Activated CD8-positive, alpha-beta memory T cell treated with anti-CD3 and anti-CD28 coated beads for 36 hours (primary cell): Measurements from ENCODE around the gene CDC23. TPM values are rescaled to one million over a fixed set of nuclear protein-coding genes. Genes with fewer than 3 reads are reported as not detected.
"Not testable (repeated sequence)": the region's sequence is repeated elsewhere in the genome, so short reads cannot be mapped to it uniquely, and the experiment has no call there.

Source experiments
- CTCF ChIA-PET: fragments of 350-600 bp; sonication (Branson Sonifier 250); formaldehyde crosslinking; loops from one replicate; lab custom pipeline; 2021; ENCODE audit warnings: antibody characterized with exemption; lab: Charles Lee
- POLR2A ChIA-PET: fragments of 350-600 bp; sonication (Branson Sonifier 250); formaldehyde crosslinking; loops from one replicate; lab custom pipeline; 2021; ENCODE audit warnings: antibody characterized with exemption; lab: Charles Lee
- total RNA-seq, 2 experiments: library from RNA; stranded (reverse); gene quantifications; one replicate each; pipeline ENCODE4 v1.2.3, GENCODE V29; 2021

Gene CDC23
- total RNA-seq, result 10 to 100 TPM; 48.0 to 50.0 TPM

- ChIA-PET POLR2A (interaction anchor here (0.8 kb wide), 1 partner anchor 29 kb away, joined by 3 read pairs; no protein-coding TSS in a partner anchor), CTCF (interaction anchor here (0.9 to 1.7 kb wide), 4 partner anchors 35 to 138 kb away, joined by 3 to 6 read pairs (median 4); partner anchors contain the start of gene BRD8)
Measured at GRCh38 chr5:138213161-138214029, at the start of gene CDC23. CDC23 (minus strand) TSS chr5:138213323; CDS start chr5:138213312, 11 bp downstream.

DNA sequence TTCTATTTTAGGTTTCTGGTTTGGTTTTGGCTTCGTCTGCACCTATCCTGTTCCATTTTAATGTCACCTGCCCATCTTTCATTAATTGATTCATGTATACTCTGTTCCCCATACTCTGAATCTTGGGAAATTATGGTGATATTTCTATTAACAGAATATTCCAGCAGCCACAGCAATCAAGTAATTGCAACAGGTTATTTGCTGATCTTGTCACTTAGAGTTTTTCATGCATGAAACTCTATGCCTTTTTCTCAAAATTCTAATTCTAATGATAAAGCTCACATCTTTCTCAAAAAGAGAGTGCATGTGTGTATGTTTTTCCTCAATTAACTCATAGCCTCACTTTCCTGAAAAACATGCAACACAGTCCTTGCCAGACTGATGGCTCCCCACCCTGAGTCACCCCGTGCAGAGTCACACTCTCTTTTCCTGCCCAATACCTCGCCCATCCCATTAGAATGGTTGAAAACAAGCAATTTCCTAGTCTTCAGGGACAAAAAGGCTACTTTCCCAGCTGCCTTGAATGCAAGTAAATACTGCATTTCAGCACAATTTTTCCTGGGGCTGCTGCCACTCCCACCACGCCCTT, 45.7 kb upstream of the CDC23 start:
- POLR2A ChIA-PET, result no interaction called here
- CTCF ChIA-PET, result interaction anchor here (0.5 to 1.1 kb wide), 2 partner anchors 18 to 62 kb away, joined by 3 read pairs; no protein-coding TSS in a partner anchor

GRCh38 chr5:138257583-138257982, 44.5 kb upstream of the CDC23 start:
- POLR2A ChIA-PET, result no interaction called here
- CTCF ChIA-PET, result no interaction called here

DNA sequence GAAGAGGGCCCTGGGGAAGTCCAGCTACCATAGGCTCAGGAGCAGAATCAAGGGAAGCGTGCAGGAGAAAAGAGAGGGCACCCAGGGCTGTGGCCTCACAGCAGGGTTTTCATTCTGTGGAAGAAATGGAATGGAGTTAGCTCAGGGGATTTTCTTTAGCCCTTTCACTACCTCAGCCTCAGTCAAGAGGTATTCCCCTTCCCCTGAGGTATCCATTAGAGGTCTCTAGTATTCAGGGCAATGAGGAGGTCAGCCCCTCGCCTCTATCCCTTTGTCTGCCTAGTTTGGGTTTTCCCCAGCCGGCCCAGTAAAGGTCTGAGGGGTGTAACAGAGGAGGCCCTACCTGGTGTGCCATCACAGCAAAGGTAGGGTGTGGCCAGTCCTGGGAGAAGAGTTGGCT, 39.8 kb upstream of the CDC23 start:
- POLR2A ChIA-PET, result no interaction called here
- CTCF ChIA-PET, result no interaction called here

DNA sequence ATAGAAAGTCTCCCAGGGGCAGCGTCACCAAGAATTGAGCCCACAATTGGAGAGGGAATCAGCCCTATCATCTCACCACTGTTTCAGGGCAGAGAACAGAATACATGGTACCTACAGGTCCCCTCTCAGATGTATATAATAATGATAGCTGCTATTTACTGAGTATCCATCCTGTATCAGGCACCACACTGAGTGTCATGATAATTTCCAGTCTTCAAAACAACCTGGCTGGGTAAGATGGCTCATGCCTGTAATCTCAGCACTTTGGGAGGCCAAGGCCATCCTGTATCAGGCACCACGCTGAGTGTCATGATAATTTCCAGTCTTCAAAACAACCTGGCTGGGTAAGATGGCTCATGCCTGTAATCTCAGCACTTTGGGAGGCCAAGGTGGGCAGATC, 34.7 kb upstream of the CDC23 start:
- POLR2A ChIA-PET, CTCF ChIA-PET: not testable (repeated sequence)

DNA sequence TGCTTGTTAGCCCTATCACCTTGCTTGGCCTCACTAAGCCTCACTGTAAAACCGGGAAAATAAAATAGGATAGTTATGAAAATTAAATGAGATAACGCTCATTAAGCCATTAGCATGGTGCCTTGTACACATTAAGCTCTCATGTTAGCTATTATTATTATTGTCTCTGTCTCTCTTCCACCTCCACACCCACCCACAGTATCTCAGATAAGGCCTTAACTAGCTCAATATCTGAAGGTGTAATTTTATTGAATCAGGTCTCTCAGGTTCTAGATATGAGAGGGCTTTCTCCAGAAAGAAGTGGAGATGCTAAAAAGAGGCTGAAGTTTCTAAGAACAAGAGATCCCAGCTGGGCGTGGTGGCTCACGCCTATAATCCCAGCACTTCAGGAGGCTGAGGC, 33.7 kb upstream of the CDC23 start:
- POLR2A ChIA-PET, result no interaction called here
- CTCF ChIA-PET, result interaction anchor here (0.7 kb wide), 1 partner anchor 45 kb away, joined by 6 read pairs; no protein-coding TSS in a partner anchor

DNA sequence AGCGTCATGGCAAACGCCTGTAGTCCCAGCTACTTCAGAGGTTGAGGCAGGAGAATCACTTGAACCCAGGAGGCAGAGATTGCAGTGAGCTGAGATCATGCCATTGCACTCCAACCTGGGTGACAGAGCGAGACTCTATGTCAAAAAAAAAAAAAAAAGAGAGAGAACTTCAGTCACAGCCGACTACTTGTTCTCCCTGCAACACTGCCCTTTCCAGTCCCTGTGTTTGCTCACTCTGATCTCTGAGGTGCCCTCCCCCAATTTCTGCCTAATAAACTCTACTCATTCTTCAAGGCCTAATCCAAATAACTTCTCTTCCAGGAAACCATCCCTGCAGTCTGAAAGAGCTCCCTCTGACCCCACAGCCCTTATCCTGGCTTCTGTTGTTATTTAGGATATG, 33.2 kb upstream of the CDC23 start:
- POLR2A ChIA-PET, result no interaction called here
- CTCF ChIA-PET, result no interaction called here

GRCh38 chr5:138245717-138246116, 32.6 kb upstream of the CDC23 start:
- ChIA-PET POLR2A (no interaction called here), CTCF (no interaction called here)

- CTCF ChIA-PET, result no interaction called here
- POLR2A ChIA-PET, result no interaction called here
Measured at GRCh38 chr5:138243794-138244193, 30.7 kb upstream of the CDC23 start.

GRCh38 chr5:138241688-138242571, 28.8 kb upstream of the CDC23 start:
- POLR2A ChIA-PET, result no interaction called here
- CTCF ChIA-PET, result interaction anchor here (1.2 kb wide), 1 partner anchor 18 kb away, joined by 3 read pairs; no protein-coding TSS in a partner anchor

DNA sequence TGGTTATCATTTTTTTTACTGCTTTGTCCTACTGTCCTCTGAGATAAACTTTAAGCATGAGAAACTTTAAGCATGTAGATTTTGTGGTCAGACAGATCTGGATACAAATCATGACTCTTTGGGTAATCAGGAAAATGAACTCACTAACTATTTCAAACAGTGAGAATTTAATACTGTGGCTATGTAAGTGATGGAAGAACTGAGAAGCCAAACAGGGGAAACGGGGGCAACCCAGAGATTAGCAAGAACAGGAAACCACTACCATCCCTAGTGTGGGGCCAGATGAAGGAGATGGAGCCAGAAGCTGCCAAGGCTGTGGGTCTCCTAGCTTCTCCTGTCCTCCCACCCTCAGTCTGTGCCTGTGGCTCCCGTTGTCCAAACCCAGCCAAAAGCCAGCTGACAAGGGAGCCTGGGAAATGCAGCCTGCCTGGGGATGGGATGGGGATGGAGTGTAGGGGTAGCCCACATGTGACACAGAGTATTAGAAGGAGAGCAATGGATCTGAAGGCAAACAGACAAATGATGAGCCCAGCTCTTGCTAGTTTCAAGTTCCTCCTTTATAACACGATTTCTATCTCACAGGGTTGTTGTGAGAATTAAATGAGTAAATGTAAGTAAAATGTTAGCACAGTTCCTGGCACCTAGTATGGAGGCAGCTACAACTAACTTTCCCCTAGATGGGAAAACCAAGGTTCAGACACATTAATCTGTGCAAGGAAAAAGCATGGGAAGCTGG, 27.7 kb upstream of the CDC23 start:
- POLR2A ChIA-PET, result no interaction called here

DNA sequence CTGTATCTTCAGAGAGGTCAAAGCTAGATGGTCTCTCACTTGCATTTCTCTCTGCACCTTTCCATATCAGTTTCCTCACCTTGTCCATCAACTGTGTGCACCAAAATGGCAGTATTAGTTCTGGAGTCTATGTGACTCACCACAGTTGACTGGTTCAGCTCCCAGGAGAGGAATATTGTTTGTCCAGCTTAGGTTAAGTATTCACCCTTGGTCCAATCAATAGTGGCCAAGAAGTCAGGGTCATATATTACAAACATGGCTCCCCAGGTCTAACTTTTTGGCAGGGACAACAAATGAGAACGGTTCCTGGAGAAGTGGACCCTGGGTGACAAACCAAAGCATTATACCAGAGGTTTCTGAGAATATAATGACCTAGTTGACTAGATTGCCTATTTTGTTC, 24.9 kb upstream of the CDC23 start:
- POLR2A ChIA-PET, result no interaction called here
- CTCF ChIA-PET, result no interaction called here

More for the DNA sequence above, 27.7 kb upstream of the CDC23 start:
- CTCF ChIA-PET, result interaction anchor here (1.2 kb wide), 1 partner anchor 19 kb away, joined by 3 read pairs; no protein-coding TSS in a partner anchor

- ChIA-PET POLR2A (interaction anchor here (0.6 kb wide), 1 partner anchor 148 kb away, joined by 3 read pairs; no protein-coding TSS in a partner anchor), CTCF (interaction anchor here (0.5 to 0.6 kb wide), 2 partner anchors 20 to 182 kb away, joined by 3 to 4 read pairs; no protein-coding TSS in a partner anchor)
Measured at GRCh38 chr5:138234651-138235050, 21.5 kb upstream of the CDC23 start.

DNA sequence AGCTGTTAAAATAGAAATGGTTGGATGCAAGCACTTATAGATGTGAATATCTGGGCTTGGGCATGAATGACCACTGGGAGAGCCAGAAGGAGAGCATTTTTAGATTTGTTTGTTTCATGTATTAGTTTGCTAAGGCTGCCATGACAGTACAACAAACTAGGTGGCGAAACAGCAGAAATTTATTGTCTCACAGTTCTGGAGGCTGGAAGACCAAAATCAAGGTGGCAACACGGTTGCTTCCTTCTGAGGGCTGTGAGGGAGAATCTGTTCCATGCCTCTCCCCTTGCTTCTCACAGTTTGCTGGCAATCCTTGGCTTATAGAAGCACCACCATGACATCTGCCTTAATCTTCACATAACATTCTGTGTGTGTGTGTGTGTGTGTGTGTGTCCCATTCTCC, 20.2 kb upstream of the CDC23 start:
- ChIA-PET POLR2A (no interaction called here), CTCF (interaction anchor here (0.6 kb wide), 1 partner anchor 31 kb away, joined by 4 read pairs; no protein-coding TSS in a partner anchor)

- ChIA-PET POLR2A (no interaction called here), CTCF (interaction anchor here (0.6 kb wide), 1 partner anchor 53 kb away, joined by 3 read pairs; no protein-coding TSS in a partner anchor)
Measured at GRCh38 chr5:138230981-138231589, 18.0 kb upstream of the CDC23 start.

DNA sequence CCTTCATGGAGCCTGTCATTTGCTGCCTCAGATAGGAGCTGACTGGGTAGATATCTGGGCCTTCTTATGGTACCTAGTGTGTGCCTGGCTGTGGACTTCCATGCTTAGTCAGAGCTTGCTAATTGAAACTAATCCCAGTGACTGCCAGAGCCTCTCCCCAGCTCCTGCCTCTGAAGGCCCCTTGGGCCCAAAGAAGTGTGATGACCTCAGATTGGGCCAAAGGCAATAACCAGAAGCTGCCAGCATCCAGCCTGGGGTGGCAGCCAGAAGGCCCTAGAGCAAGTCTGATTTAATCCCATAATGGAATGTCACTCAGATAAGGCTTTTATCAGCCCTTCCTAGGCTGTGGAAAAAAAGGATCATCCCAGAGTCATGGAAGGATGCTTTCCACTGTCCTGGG, 17.1 kb upstream of the CDC23 start:
- ChIA-PET POLR2A (no interaction called here), CTCF (no interaction called here)

- ChIA-PET CTCF (interaction anchor here (0.9 kb wide), 1 partner anchor 10 kb away, joined by 3 read pairs; no protein-coding TSS in a partner anchor), POLR2A (no interaction called here)
Measured at GRCh38 chr5:138229387-138229786, 16.3 kb upstream of the CDC23 start.

- ChIA-PET CTCF (no interaction called here), POLR2A (no interaction called here)
Measured at GRCh38 chr5:138226910-138227309, 13.8 kb upstream of the CDC23 start.
